Astrocyte of the cerebellum (primary cell): ENCODE results near the gene IGF2.

Source experiments
- DNase-seq: peaks from one replicate; pipeline ENCODE4 v3.0.0-alpha.2; 2011; ENCODE audit warnings: low read depth
- H3K4me3 ChIP-seq: 2 replicates; pipeline ENCODE4 v1.5.1; 2011; ENCODE audit warnings: mild to moderate bottlenecking, low read depth, low read length, moderate library complexity
- in situ Hi-C: cut with HindIII; loops from 2 replicates; pipeline ENCODE4 v1.10.0; 2017; ENCODE audit warnings: low sequenced_read_pairs
- TF ChIP-seq, protein P1 (sequence below): IDR thresholded peaks from 2 replicates; pipeline ENCODE4 v1.5.1; 2012; ENCODE audit warnings: low read length, low read depth, moderate library complexity, mild to moderate bottlenecking; ENCODE audit errors: missing control alignments

Gene IGF2

DNA sequence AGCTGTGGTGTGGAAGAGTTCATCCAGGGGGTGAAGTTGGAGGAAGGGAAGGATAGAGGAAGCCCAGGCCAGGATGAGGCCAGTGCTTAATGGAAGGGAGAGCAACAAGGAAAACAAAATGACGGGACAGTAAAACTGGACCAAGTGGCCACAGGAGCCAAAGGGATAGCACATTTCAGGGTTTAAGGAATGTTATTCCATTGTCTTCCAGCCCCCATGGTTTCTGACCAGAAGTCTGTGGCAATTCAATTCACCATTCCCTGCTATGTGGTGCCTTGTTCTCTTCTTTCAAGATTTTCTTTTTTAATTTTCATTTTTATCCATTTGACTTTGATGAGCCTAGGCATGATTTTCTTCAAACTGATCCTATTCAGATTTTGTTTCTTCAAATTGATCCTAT is 22.5 kb downstream of the IGF2 start:
- H3K4me3 ChIP-seq, result no peak overlapping the region
- in situ Hi-C loops, result no loop called here
- DNase-seq, result no peak
- TF ChIP-seq, protein P1, sequence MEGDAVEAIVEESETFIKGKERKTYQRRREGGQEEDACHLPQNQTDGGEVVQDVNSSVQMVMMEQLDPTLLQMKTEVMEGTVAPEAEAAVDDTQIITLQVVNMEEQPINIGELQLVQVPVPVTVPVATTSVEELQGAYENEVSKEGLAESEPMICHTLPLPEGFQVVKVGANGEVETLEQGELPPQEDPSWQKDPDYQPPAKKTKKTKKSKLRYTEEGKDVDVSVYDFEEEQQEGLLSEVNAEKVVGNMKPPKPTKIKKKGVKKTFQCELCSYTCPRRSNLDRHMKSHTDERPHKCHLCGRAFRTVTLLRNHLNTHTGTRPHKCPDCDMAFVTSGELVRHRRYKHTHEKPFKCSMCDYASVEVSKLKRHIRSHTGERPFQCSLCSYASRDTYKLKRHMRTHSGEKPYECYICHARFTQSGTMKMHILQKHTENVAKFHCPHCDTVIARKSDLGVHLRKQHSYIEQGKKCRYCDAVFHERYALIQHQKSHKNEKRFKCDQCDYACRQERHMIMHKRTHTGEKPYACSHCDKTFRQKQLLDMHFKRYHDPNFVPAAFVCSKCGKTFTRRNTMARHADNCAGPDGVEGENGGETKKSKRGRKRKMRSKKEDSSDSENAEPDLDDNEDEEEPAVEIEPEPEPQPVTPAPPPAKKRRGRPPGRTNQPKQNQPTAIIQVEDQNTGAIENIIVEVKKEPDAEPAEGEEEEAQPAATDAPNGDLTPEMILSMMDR, result no peak

DNA sequence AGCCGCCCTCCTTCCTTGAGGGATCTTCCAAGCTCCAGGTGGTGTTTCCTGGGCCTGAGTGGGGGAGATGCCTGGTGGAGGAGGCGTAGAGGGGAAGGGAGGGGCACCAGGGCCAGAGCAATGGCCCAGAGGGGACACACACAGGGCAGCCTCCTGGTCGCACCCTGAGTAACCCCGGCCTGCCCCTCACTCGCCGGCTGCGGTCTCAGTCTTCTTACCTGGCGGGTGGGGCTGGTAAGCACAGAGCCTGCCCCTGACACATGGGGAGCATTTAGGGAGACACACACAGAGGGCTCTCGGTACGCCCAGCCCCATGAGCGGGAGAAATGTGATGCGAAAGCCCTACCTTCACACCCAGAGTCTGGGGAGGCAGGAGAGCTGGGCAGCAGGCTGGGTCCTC is 23.9 kb downstream of the IGF2 start:
- H3K4me3 ChIP-seq, result no peak overlapping the region
- TF ChIP-seq, protein P1, result no peak
- in situ Hi-C loops, result no loop called here
- no peak for DNase-seq

DNA sequence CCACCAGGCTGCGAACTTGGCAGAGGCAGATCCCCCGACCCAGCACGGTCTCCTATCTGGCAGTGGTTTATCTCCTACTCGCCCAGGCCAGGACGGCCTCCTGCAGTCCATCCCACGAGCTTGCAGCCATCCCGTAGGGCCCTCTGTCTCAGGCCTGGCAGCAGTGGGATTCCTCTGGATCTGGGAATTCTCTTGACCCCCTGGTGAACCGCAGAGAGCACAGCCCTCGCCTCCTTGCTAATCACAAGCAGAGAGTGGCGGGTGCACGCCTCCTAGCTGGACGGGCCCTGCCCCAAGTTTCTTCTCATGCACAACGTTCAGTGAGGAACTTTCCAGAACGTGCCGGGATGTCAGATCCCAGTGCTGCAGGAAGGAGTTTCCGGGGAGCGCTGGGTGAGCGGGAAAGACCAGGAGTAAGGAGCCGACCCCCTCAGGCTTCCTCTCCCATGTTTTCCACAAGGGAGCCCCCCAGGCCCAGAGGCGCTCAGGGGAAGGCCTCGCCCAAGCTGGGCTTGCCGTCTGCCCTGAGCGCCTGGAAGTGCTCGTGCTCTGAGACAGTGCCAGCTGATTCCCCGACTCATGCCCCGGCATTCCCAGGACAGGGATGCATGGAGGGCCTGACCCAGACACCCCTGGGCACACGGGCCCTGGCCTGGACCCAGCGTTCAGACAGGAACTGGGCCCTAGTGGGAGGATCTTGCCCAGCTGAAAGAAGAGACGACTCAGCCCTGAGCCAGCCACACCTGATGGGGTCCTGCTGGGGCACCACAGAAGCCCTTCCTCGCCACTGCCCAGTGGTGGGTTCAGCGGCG is 24.6 kb downstream of the IGF2 start:
- DNase-seq, result no peak
- in situ Hi-C loops, result no loop called here

DNA sequence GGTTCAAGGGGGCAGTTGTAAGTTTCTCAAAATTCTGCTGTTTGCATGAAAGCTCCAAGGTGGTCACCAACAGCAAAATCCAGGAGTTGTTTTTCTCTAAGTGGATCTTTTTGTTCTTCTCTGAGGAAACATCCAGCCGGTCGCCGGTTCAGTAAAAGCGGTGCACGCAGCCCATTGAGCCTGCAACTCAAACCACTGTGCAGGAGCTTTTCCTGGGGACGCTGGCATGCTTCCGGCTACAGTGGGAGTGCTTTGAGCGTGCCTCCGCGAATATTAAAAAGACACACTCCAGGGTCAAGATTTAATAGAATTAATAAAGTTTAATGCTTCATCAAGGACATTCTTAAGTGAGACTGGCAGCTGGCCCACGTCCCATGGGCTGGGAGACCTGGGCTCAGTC is 25.4 kb downstream of the IGF2 start:
- no peak overlapping the region for H3K4me3 ChIP-seq
- no peak for DNase-seq
- TF ChIP-seq, protein P1, result no peak
- in situ Hi-C loops, result no loop called here

More for the DNA sequence above, 24.6 kb downstream of the IGF2 start:
- TF ChIP-seq, protein P1, result no peak
- no peak overlapping the region for H3K4me3 ChIP-seq

DNA sequence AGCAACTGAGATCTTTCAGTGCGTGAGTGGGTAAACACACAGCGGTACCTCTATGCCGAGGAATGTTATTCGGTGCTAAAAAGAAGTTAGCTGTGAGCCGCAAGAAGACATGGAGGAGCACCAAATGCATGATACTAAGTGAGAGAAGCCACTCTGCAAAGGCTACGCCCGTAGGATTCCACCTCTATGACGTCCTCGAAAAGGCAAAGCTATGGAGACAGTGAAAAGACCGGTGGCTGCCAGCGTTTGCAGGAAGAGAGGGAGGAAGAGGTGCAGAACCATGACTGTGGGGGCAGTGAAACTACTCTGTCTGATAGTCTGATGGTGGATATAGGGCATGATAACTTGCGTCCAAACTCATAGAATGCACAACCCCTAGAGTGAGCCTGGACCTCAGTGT is 28.7 kb downstream of the IGF2 start:
- no peak overlapping the region for H3K4me3 ChIP-seq
- in situ Hi-C loops, result no loop called here
- DNase-seq, result no peak
- TF ChIP-seq, protein P1, result no peak

DNA sequence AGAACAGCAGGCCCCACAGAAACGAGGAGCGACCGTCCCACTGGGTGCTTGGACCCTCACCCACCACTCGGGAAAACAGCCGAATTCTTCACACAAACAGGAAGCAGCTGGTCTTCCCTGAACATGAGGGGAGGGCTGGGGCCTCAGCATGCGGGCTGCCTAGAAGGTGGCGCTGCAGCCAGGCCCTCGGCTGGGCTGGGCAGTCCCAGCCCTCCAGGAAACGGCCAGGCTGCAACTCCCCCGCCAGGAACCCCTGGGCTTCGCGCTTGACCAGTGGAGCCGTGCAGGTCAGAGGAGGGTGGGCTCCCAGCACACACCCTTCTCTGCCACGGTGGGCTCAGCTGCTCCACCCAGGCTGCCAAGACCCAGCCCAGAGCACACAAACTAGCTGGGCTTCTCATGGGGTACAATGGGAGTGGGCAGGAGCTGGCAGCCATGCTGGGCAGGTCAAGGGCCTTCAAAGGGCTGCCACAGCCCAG is 29.6 kb downstream of the IGF2 start:
- TF ChIP-seq, protein P1, result no peak
- DNase-seq, result no peak
- in situ Hi-C loops, result no loop called here
- no peak overlapping the region for H3K4me3 ChIP-seq
